A549 (cell line): ENCODE data around the gene MYLK4. TPM values are rescaled to one million over a fixed set of nuclear protein-coding genes. Genes with fewer than 3 reads are reported as not detected.

Experiments used
- ATAC-seq, 2 experiments: fragments of 200-7000 bp in 1 of 2; fragments of >200 bp in 1 of 2; cut with Nextera tagmentation in 1 of 2; cut with Tn5 transposase in 1 of 2; 3 replicates each; pipeline versions ENCODE4 v1.8.0 to v1.9.1; 2018 to 2020; ENCODE audit warnings: mild to moderate bottlenecking in 1 of 2, moderate library complexity in 1 of 2
- CTCF ChIA-PET: fragments of 300-600 bp; sonication (Branson Sonifier 250); formaldehyde crosslinking; extraction: SDS; loops from one replicate; lab custom pipeline; 2021; ENCODE audit warnings: antibody characterized with exemption, inconsistent platforms; lab: Yijun Ruan, JAX
- POLR2A ChIA-PET: fragments of 350-600 bp; formaldehyde crosslinking; extraction: SDS; loops from one replicate; lab custom pipeline; 2021; ENCODE audit warnings: antibody characterized with exemption, inconsistent platforms; lab: Yijun Ruan, JAX
- DNase-seq, 2 experiments: peaks; one replicate each; pipeline versions ENCODE4 v3.0.0 to v3.0.0-alpha.2; 2011 to 2016; ENCODE audit warnings: low read depth in 1 of 2, low spot score in 1 of 2
- FAIRE-seq: peaks from 2 replicates; lab custom pipeline; 2011; peaks lifted over from hg19 to GRCh38; lab: Jason Lieb, UNC
- H3K27ac ChIP-seq, 2 experiments: fragments of >200 bp; sonication (Bioruptor Twin); formaldehyde crosslinking; 3 replicates each; pipeline ENCODE4 v1.5.1; 2016 to 2017
- H3K4me1 ChIP-seq: fragments of >200 bp; sonication (Bioruptor Twin); formaldehyde crosslinking; 3 replicates; pipeline ENCODE4 v1.6.1; 2016
- H3K4me2 ChIP-seq: fragments of >200 bp; sonication (Bioruptor Twin); formaldehyde crosslinking; 3 replicates; pipeline ENCODE4 v1.6.1; 2016
- H3K4me3 ChIP-seq: fragments of >200 bp; sonication (Bioruptor Twin); formaldehyde crosslinking; 3 replicates; pipeline ENCODE4 v1.5.1; 2016
- H3K9me3 ChIP-seq: fragments of >200 bp; sonication (Bioruptor Twin); formaldehyde crosslinking; 3 replicates; pipeline ENCODE4 v1.6.1; 2016
- BHLHE40 ChIP-seq: IDR thresholded peaks from 2 replicates; pipeline ENCODE4 v1.6.1; 2012; ENCODE audit warnings: low read depth, low read length, inconsistent platforms
- CBX8 ChIP-seq: fragments of 200-600 bp; sonication (generic); IDR thresholded peaks from 2 replicates; pipeline ENCODE4 v1.6.1; 2016
- CHD2 ChIP-seq: fragments of 150-350 bp; IDR thresholded peaks from 2 replicates; pipeline ENCODE4 v1.6.1; 2014; ENCODE audit warnings: low read length; ENCODE audit not compliant: partially characterized antibody
- CHD4 ChIP-seq: fragments of 200-600 bp; sonication (generic); IDR thresholded peaks from 2 replicates; pipeline ENCODE4 v1.6.1; 2016; ENCODE audit warnings: antibody characterized with exemption, mild to moderate bottlenecking, borderline replicate concordance
- EP300 ChIP-seq, 2 experiments: fragments of >200 bp; sonication (Bioruptor Twin); formaldehyde crosslinking; IDR thresholded peaks; 2 replicates in 1 of 2; 3 replicates in 1 of 2; pipeline ENCODE4 v1.6.1; 2016 to 2017
- FOXS1 ChIP-seq: fragments of 250-450 bp; sonication (Bioruptor Pico); IDR thresholded peaks from 2 replicates; pipeline ENCODE4 v1.5.0; 2020; ENCODE audit warnings: mild to moderate bottlenecking, moderate library complexity
- HDAC2 ChIP-seq: fragments of 200-600 bp; sonication (generic); IDR thresholded peaks from 2 replicates; pipeline ENCODE4 v1.6.1; 2016
- HEYL ChIP-seq: fragments of 250-450 bp; sonication (Bioruptor Pico); IDR thresholded peaks from 2 replicates; pipeline ENCODE4 v1.8.0; 2021; ENCODE audit warnings: mild to moderate bottlenecking, moderate library complexity
- HMGXB4 ChIP-seq: fragments of 250-450 bp; sonication (Bioruptor Pico); IDR thresholded peaks from 2 replicates; pipeline ENCODE4 v1.5.0; 2021; ENCODE audit warnings: mild to moderate bottlenecking, moderate library complexity, borderline replicate concordance
- HOXA7 ChIP-seq: fragments of 250-450 bp; sonication (Bioruptor Pico); IDR thresholded peaks from 2 replicates; pipeline ENCODE4 v1.5.0; 2020; ENCODE audit warnings: mild to moderate bottlenecking, moderate library complexity
- JUNB ChIP-seq: fragments of >200 bp; sonication (Bioruptor Twin); formaldehyde crosslinking; IDR thresholded peaks from 2 replicates; pipeline ENCODE4 v1.6.1; 2016
- KDM1A ChIP-seq: fragments of 200-600 bp; sonication (generic); IDR thresholded peaks from 2 replicates; pipeline ENCODE4 v1.6.1; 2016; ENCODE audit warnings: low read depth, mild to moderate bottlenecking
- KDM5A ChIP-seq: fragments of 200-600 bp; sonication (generic); IDR thresholded peaks from 2 replicates; pipeline ENCODE4 v1.6.1; 2016; ENCODE audit warnings: antibody characterized with exemption, mild to moderate bottlenecking
- MAFK ChIP-seq: fragments of 450-650 bp; IDR thresholded peaks from 2 replicates; pipeline ENCODE4 v1.6.1; 2014; ENCODE audit not compliant: partially characterized antibody
- MYC ChIP-seq: IDR thresholded peaks from 2 replicates; pipeline ENCODE4 v1.6.1; 2012; ENCODE audit warnings: mild to moderate bottlenecking, inconsistent platforms, low read length, improper control_type of control experiment, borderline replicate concordance
- NFE2L2 ChIP-seq: fragments of 150-350 bp; conservative IDR thresholded peaks from 2 replicates; pipeline ENCODE4 v1.6.1; 2014; ENCODE audit warnings: low read length
- NPAS2 ChIP-seq: fragments of 250-450 bp; sonication (Bioruptor Pico); IDR thresholded peaks from 2 replicates; pipeline ENCODE4 v1.8.0; 2022; ENCODE audit warnings: mild to moderate bottlenecking, moderate library complexity, borderline replicate concordance
- POLR2A ChIP-seq: IDR thresholded peaks from 2 replicates; pipeline ENCODE4 v1.6.1; 2012; ENCODE audit warnings: mild to moderate bottlenecking, low read length
- RAD21 ChIP-seq, 2 experiments: fragments of >200 bp in 1 of 2; sonication (Bioruptor Twin) in 1 of 2; formaldehyde crosslinking in 1 of 2; IDR thresholded peaks in 1 of 2; conservative IDR thresholded peaks in 1 of 2; 2 replicates in 1 of 2; 3 replicates in 1 of 2; pipeline ENCODE4 v1.6.1; 2012 to 2018; ENCODE audit warnings: inconsistent platforms in 1 of 2
- SMC3 ChIP-seq: fragments of >200 bp; sonication (Bioruptor Twin); formaldehyde crosslinking; IDR thresholded peaks from 3 replicates; pipeline ENCODE4 v1.6.1; 2018; ENCODE audit warnings: inconsistent platforms
- SREBF2 ChIP-seq: fragments of 450-650 bp; IDR thresholded peaks from 2 replicates; pipeline ENCODE4 v1.6.1; 2014; ENCODE audit warnings: mild to moderate bottlenecking, moderate library complexity
- USF2 ChIP-seq: fragments of 450-650 bp; IDR thresholded peaks from 2 replicates; pipeline ENCODE4 v1.6.1; 2014; ENCODE audit warnings: antibody characterized with exemption
- ZC3H11A ChIP-seq: fragments of 450-650 bp; IDR thresholded peaks from 2 replicates; pipeline ENCODE4 v1.6.1; 2014; ENCODE audit warnings: antibody characterized with exemption, mild to moderate bottlenecking
- ZSCAN20 ChIP-seq: fragments of 250-450 bp; sonication (Bioruptor Pico); IDR thresholded peaks from 2 replicates; pipeline ENCODE4 v1.8.0; 2022; ENCODE audit warnings: mild to moderate bottlenecking, moderate library complexity
- WGBS: methylation state at CpG from one replicate; pipeline ENCODE4 v1.1.6; 2017; ENCODE audit errors: missing lambda C conversion rate; 5-methylcytosine and 5-hydroxymethylcytosine counted together
- polyA plus RNA-seq, 4 experiments: library from polyadenylated mRNA; depleted of rRNA in 3 of 4; stranded (reverse); fragments of >200 nt; fragmentation: RNase III in 1 of 4; extraction: RNeasy Plus Mini Kit Qiagen cat#74134 plus additional on column Dnase treatment in 1 of 4; gene quantifications; 2 replicates in 3 of 4; 3 replicates in 1 of 4; pipeline ENCODE4 v1.2.3, GENCODE V29; 2011 to 2017
- TF ChIP-seq, protein P1 (sequence below): fragments of >200 bp; sonication (Bioruptor Twin); formaldehyde crosslinking; IDR thresholded peaks from 3 replicates; pipeline ENCODE4 v1.5.1; 2016
- TF ChIP-seq, protein P2 (sequence below): IDR thresholded peaks from 2 replicates; pipeline ENCODE4 v1.6.1; 2012

MYLK4 gene
- polyA plus RNA-seq, 2 of the 4 experiments (the other 2 are of a cell fraction): 0.14 to 0.21 TPM

DNA sequence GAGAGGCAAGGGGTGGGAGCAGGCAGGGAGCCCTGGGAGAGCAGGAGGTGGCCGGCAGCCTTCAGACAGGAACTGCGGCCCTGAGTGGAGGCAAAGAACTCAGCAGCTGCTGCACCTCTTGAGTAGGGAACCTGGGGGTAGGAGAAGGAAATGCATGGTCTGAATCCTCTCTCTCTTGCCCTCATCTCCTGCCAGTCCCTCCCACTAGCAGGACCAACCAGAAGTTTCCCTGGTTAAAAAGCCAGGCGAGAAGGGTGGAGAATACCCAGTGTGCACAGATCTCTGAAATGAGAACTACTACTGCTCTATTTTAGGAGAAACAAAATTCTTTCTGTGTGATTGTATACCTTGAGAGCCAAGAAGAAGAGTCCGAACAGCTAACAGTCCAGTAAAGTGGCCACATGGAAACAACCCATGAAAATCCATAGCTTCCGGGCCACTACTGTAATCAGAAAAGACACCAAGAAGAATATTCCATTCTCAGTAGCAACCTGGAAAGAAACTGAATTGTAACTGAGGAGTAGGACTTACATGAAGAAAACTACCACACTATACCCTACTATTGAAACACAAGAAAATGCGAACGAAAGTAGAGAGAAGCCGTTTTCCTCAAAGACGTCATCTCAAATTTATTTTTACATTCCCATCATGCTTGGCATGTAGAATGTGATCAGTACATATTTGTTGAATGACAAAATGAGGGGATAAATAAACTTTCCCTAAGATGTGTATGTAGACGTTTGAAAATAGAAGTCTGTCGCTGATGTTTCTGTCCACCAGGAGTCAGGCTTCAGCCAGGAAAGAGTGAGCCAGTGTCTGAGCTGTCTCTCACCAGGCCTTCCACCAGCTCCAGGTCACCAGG lies 40.1 kb upstream of the MYLK4 start:
- Histone ChIP-seq H3K27ac (peak overlapping the region; percentile 36 to 63; a peak in 4 of 6 replicates), H3K4me3 (no peak overlapping the region)
- peak; percentile 95 to 97 for ATAC-seq
- CTCF ChIA-PET: interaction anchor here (0.6 to 5.1 kb wide), 54 partner anchors 8 to 264 kb away, joined by 3 to 73 read pairs (median 5); partner anchors contain the start of genes MYLK4, SERPINB1 and SERPINB9
- peak; percentile 88 to 90 for TF ChIP-seq RAD21 (conservative IDR thresholded peaks at IDR 0.05 in 1 of 2, IDR thresholded peaks at IDR 0.05 in 1 of 2)
- TF ChIP-seq, protein P1, sequence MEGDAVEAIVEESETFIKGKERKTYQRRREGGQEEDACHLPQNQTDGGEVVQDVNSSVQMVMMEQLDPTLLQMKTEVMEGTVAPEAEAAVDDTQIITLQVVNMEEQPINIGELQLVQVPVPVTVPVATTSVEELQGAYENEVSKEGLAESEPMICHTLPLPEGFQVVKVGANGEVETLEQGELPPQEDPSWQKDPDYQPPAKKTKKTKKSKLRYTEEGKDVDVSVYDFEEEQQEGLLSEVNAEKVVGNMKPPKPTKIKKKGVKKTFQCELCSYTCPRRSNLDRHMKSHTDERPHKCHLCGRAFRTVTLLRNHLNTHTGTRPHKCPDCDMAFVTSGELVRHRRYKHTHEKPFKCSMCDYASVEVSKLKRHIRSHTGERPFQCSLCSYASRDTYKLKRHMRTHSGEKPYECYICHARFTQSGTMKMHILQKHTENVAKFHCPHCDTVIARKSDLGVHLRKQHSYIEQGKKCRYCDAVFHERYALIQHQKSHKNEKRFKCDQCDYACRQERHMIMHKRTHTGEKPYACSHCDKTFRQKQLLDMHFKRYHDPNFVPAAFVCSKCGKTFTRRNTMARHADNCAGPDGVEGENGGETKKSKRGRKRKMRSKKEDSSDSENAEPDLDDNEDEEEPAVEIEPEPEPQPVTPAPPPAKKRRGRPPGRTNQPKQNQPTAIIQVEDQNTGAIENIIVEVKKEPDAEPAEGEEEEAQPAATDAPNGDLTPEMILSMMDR: peak; percentile 84
- TF ChIP-seq SMC3: peak; percentile 89
- no peak for TF ChIP-seq JUNB
- TF ChIP-seq, all 56 proteins: peak for 3
- no peaks in the 10 kb centered on the region for H3K9me3 ChIP-seq
- 24% methylated on average over 11 of the region's 11 CpGs for WGBS
- peak overlapping the region; percentile 55 for H3K4me2 ChIP-seq
- peaks cover 18% of the 10 kb centered on the region for H3K4me1 ChIP-seq
- DNase-seq (peak; percentile 74 to 79), FAIRE-seq (no peak)
- POLR2A ChIA-PET: interaction anchor here (0.7 to 2.3 kb wide), 8 partner anchors 9 to 198 kb away, joined by 3 to 24 read pairs (median 6); partner anchors contain the start of genes SERPINB1 and WRNIP1

GRCh38 chr6:2786269-2786668 lies 35.5 kb upstream of the MYLK4 start:
- no peak for FAIRE-seq
- Histone ChIP-seq H3K9me3 (no peaks in the 10 kb centered on the region), H3K27ac (no peak overlapping the region), H3K4me2 (no peak overlapping the region), H3K4me3 (no peak overlapping the region), H3K4me1 (peaks cover 9% of the 10 kb centered on the region)
- WGBS: 88% methylated on average over 4 of the region's 4 CpGs
- no peak for ATAC-seq
- ChIA-PET POLR2A (no interaction called here), CTCF (interaction anchor here (0.9 kb wide), 1 partner anchor 147 kb away, joined by 4 read pairs; no protein-coding TSS in a partner anchor)
- TF ChIP-seq USF2 (no peak), CHD2 (no peak), HDAC2 (no peak), HEYL (CRISPR knock-in tag) (no peak), NPAS2 (CRISPR knock-in tag) (no peak), POLR2A (no peak), KDM1A (no peak), MYC (no peak), HMGXB4 (CRISPR knock-in tag) (no peak)
- TF ChIP-seq, protein P2, sequence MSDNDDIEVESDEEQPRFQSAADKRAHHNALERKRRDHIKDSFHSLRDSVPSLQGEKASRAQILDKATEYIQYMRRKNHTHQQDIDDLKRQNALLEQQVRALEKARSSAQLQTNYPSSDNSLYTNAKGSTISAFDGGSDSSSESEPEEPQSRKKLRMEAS: no peak
- no peak for DNase-seq

GRCh38 chr6:2784930-2785329 lies 34.2 kb upstream of the MYLK4 start:
- Histone ChIP-seq H3K27ac (no peak overlapping the region), H3K4me1 (no peaks in the 10 kb centered on the region), H3K4me2 (no peak overlapping the region), H3K4me3 (no peak overlapping the region), H3K9me3 (no peaks in the 10 kb centered on the region)
- CTCF ChIA-PET: interaction anchor here (0.8 to 1.8 kb wide), 3 partner anchors 14 to 148 kb away, joined by 3 to 6 read pairs (median 3); no protein-coding TSS in a partner anchor
- TF ChIP-seq CBX8: no peak
- TF ChIP-seq HOXA7 (CRISPR knock-in tag): no peak
- no peak for TF ChIP-seq SREBF2
- no peak for TF ChIP-seq ZSCAN20 (CRISPR knock-in tag)
- no peak for TF ChIP-seq BHLHE40
- TF ChIP-seq FOXS1 (CRISPR knock-in tag): no peak
- no peak for TF ChIP-seq CHD4
- TF ChIP-seq EP300 (IDR thresholded peaks at IDR 0.05): no peak
- no peak for TF ChIP-seq NFE2L2
- TF ChIP-seq KDM5A: no peak
- TF ChIP-seq ZC3H11A: no peak
- no peak for TF ChIP-seq MAFK
- POLR2A ChIA-PET: interaction anchor here (0.6 kb wide), 1 partner anchor 204 kb away, joined by 3 read pairs; no protein-coding TSS in a partner anchor
- DNase-seq: no peak
- no peak for ATAC-seq
- WGBS: over 99% methylated on average over 7 of the region's 7 CpGs
- no peak for FAIRE-seq
